ENCODE data around the gene GLI3.

DNA sequence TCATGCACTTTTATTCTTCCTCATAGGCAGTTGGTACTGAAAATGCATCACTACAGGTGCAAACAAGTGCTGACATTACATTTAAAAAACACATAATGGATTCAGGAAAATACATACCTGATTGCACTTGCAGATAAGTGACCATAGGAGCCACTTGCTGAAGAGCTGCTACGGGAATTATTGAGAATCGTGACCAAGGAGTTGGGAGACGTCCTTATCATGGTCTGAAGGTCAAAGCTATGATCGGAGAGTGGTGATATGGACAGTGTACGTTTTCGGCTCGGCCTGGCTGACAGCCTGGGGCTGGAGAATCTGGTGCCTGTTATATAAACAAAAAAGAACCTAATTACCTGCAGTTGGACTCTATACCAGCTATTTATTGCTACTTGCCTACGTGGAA lies 197.1 kb downstream of the GLI3 start:
- TF ChIP-seq POLR2A (IDR thresholded peaks at IDR 0.05; ENCODE audit: low read depth, low read length) = no peak
- TF ChIP-seq, protein P1, sequence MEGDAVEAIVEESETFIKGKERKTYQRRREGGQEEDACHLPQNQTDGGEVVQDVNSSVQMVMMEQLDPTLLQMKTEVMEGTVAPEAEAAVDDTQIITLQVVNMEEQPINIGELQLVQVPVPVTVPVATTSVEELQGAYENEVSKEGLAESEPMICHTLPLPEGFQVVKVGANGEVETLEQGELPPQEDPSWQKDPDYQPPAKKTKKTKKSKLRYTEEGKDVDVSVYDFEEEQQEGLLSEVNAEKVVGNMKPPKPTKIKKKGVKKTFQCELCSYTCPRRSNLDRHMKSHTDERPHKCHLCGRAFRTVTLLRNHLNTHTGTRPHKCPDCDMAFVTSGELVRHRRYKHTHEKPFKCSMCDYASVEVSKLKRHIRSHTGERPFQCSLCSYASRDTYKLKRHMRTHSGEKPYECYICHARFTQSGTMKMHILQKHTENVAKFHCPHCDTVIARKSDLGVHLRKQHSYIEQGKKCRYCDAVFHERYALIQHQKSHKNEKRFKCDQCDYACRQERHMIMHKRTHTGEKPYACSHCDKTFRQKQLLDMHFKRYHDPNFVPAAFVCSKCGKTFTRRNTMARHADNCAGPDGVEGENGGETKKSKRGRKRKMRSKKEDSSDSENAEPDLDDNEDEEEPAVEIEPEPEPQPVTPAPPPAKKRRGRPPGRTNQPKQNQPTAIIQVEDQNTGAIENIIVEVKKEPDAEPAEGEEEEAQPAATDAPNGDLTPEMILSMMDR (IDR thresholded peaks at IDR 0.05 in 2 of 3, conservative IDR thresholded peaks at IDR 0.05 in 1 of 3; ENCODE audit: control insufficient read depth in 2 of 3, extremely low read depth in 1 of 3, insufficient read depth in 1 of 3, low read depth in 3 of 3, low read length in 3 of 3) = no peak
- TF ChIP-seq SMC3 (IDR thresholded peaks at IDR 0.05; ENCODE audit: borderline replicate concordance, low read length) = no peak
- TF ChIP-seq EP300 (IDR thresholded peaks at IDR 0.05; ENCODE audit: borderline replicate concordance in 1 of 2, control insufficient read depth in 1 of 2, low read depth in 2 of 2, low read length in 2 of 2) = no peak
- no peak for TF ChIP-seq KDM1A (IDR thresholded peaks at IDR 0.05; ENCODE audit: borderline replicate concordance)
- TF ChIP-seq MEF2A (IDR thresholded peaks at IDR 0.05; ENCODE audit: insufficient read depth, low read depth, low read length) = no peak
- TF ChIP-seq SMAD1 (IDR thresholded peaks at IDR 0.05; ENCODE audit: low read depth, partially characterized antibody) = no peak
- no peak for TF ChIP-seq GATAD2B (conservative IDR thresholded peaks at IDR 0.05; ENCODE audit: low read depth)
- no peak for TF ChIP-seq EZH2 (IDR thresholded peaks at IDR 0.05; ENCODE audit: borderline replicate concordance, control insufficient read depth, low read depth, low read length)
- TF ChIP-seq NFYA (IDR thresholded peaks at IDR 0.05; ENCODE audit: borderline replicate concordance, low read depth, low read length) = no peak
- no peak for TF ChIP-seq CEBPB (IDR thresholded peaks at IDR 0.05; ENCODE audit: borderline replicate concordance in 1 of 2, low read depth in 2 of 2, low read length in 2 of 2)

Data from GM12878 (cell line).